OCI-LY3 (cell line): Measurements from ENCODE around the gene PTPN12.

ENCODE experiments used
- H2AFZ ChIP-seq: fragments of 200-600, 300-600 bp; shearing (Covaris generic); 2 replicates; pipeline ENCODE4 v1.6.0; 2014; ENCODE audit warnings: antibody characterized with exemption, low read depth, low read length
- H3K27ac ChIP-seq: fragments of 200-600, 300-600 bp; sonication (generic); 2 replicates; pipeline ENCODE4 v1.5.1; 2014; ENCODE audit warnings: mild to moderate bottlenecking, low read length, moderate library complexity, mixed read lengths
- H3K27me3 ChIP-seq: fragments of 200-600, 300-600 bp; sonication (generic); 2 replicates; pipeline ENCODE4 v1.6.1; 2014; ENCODE audit warnings: low read depth, low read length, mixed read lengths
- H3K36me3 ChIP-seq: fragments of 200-600, 300-600 bp; sonication (generic); replicated peaks from 2 replicates; pipeline ENCODE3; 2014; ENCODE audit warnings: low read depth, low read length, mixed read lengths
- H3K4me1 ChIP-seq: fragments of 300-600, 200-600 bp; sonication (generic); 2 replicates; pipeline ENCODE4 v1.6.1; 2014; ENCODE audit warnings: low read length, mixed read lengths
- H3K4me2 ChIP-seq: fragments of 200-600, 300-600 bp; sonication (generic); 2 replicates; pipeline ENCODE4 v1.6.1; 2014; ENCODE audit warnings: low read length, mixed read lengths
- H3K4me3 ChIP-seq: fragments of 300-600, 200-600 bp; sonication (generic); 2 replicates; pipeline ENCODE4 v1.5.1; 2014; ENCODE audit warnings: antibody characterized with exemption, mild to moderate bottlenecking, low read length, moderate library complexity
- H3K79me2 ChIP-seq: fragments of 300-600, 200-600 bp; shearing (Covaris generic); 2 replicates; pipeline ENCODE4 v1.6.1; 2014; ENCODE audit warnings: mild to moderate bottlenecking, low read length, mixed read lengths
- H3K9ac ChIP-seq: fragments of 300-600, 200-600 bp; shearing (Covaris generic); 2 replicates; pipeline ENCODE4 v1.6.0; 2014; ENCODE audit warnings: mild to moderate bottlenecking, low read length, moderate library complexity
- H3K9me3 ChIP-seq: fragments of 200-600, 300-600 bp; shearing (Covaris generic); 2 replicates; pipeline ENCODE4 v1.6.1; 2014; ENCODE audit warnings: low read length, mixed read lengths; ENCODE audit not compliant: insufficient read depth
- H4K20me1 ChIP-seq: fragments of 200-600, 300-600 bp; sonication (generic); 2 replicates; pipeline ENCODE4 v1.6.1; 2016; ENCODE audit warnings: low read length, mixed read lengths; ENCODE audit not compliant: insufficient read depth
- EZH2phosphoT487 ChIP-seq: fragments of 200-600 bp; shearing (Covaris generic); IDR thresholded peaks from 2 replicates; pipeline ENCODE4 v1.6.1; 2018; ENCODE audit warnings: antibody characterized with exemption, mixed run types, low read depth
- TF ChIP-seq, protein P1 (sequence below): fragments of 200-600, 300-600 bp; sonication (generic); IDR thresholded peaks from 2 replicates; pipeline ENCODE4 v1.5.1; 2014; ENCODE audit warnings: antibody characterized with exemption, low read length, low read depth

Gene PTPN12

GRCh38 chr7:77665161-77665560 is 128.1 kb downstream of the PTPN12 start:
- H3K79me2 ChIP-seq = no peaks in the 10 kb centered on the region
- H3K9me3 ChIP-seq = no peaks in the 10 kb centered on the region
- no peak overlapping the region for H3K27ac ChIP-seq
- H3K9ac ChIP-seq = no peak overlapping the region
- H2AFZ ChIP-seq = no peak overlapping the region
- H4K20me1 ChIP-seq = no peaks in the 10 kb centered on the region
- H3K4me3 ChIP-seq = no peak overlapping the region
- no peaks in the 10 kb centered on the region for H3K4me1 ChIP-seq
- H3K4me2 ChIP-seq = no peak overlapping the region
- TF ChIP-seq, protein P1, sequence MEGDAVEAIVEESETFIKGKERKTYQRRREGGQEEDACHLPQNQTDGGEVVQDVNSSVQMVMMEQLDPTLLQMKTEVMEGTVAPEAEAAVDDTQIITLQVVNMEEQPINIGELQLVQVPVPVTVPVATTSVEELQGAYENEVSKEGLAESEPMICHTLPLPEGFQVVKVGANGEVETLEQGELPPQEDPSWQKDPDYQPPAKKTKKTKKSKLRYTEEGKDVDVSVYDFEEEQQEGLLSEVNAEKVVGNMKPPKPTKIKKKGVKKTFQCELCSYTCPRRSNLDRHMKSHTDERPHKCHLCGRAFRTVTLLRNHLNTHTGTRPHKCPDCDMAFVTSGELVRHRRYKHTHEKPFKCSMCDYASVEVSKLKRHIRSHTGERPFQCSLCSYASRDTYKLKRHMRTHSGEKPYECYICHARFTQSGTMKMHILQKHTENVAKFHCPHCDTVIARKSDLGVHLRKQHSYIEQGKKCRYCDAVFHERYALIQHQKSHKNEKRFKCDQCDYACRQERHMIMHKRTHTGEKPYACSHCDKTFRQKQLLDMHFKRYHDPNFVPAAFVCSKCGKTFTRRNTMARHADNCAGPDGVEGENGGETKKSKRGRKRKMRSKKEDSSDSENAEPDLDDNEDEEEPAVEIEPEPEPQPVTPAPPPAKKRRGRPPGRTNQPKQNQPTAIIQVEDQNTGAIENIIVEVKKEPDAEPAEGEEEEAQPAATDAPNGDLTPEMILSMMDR = no peak
- TF ChIP-seq EZH2phosphoT487 = no peak
- H3K27me3 ChIP-seq = no peaks in the 10 kb centered on the region
- no peaks in the 10 kb centered on the region for H3K36me3 ChIP-seq

- Histone ChIP-seq H3K36me3 (no peaks in the 10 kb centered on the region), H3K9ac (no peak overlapping the region), H4K20me1 (no peaks in the 10 kb centered on the region), H3K4me2 (no peak overlapping the region), H3K27ac (no peak overlapping the region), H3K27me3 (no peaks in the 10 kb centered on the region), H3K4me1 (no peaks in the 10 kb centered on the region), H3K9me3 (no peaks in the 10 kb centered on the region), H3K4me3 (no peak overlapping the region), H2AFZ (no peak overlapping the region), H3K79me2 (no peaks in the 10 kb centered on the region)
- no peak for TF ChIP-seq EZH2phosphoT487
- TF ChIP-seq, protein P1 = no peak
Measured at GRCh38 chr7:77667459-77668086, 130.5 kb downstream of the PTPN12 start.

GRCh38 chr7:77674878-77675277 is 137.8 kb downstream of the PTPN12 start:
- H3K79me2 ChIP-seq = no peaks in the 10 kb centered on the region
- no peak overlapping the region for H3K27ac ChIP-seq
- no peak overlapping the region for H3K9ac ChIP-seq
- no peaks in the 10 kb centered on the region for H3K4me1 ChIP-seq
- H4K20me1 ChIP-seq = no peaks in the 10 kb centered on the region
- no peak overlapping the region for H2AFZ ChIP-seq
- H3K4me3 ChIP-seq = no peak overlapping the region
- no peaks in the 10 kb centered on the region for H3K36me3 ChIP-seq
- H3K27me3 ChIP-seq = no peaks in the 10 kb centered on the region
- TF ChIP-seq, protein P1 = no peak
- no peak for TF ChIP-seq EZH2phosphoT487
- H3K4me2 ChIP-seq = no peak overlapping the region
- no peaks in the 10 kb centered on the region for H3K9me3 ChIP-seq

- Histone ChIP-seq H3K27me3 (no peaks in the 10 kb centered on the region), H3K4me1 (no peaks in the 10 kb centered on the region), H3K4me2 (no peak overlapping the region), H2AFZ (no peak overlapping the region), H3K9me3 (no peaks in the 10 kb centered on the region), H3K4me3 (no peak overlapping the region), H3K36me3 (peaks cover 4% of the 10 kb centered on the region), H4K20me1 (no peaks in the 10 kb centered on the region), H3K79me2 (no peaks in the 10 kb centered on the region), H3K27ac (no peak overlapping the region), H3K9ac (no peak overlapping the region)
- no peak for TF ChIP-seq EZH2phosphoT487
- TF ChIP-seq, protein P1 = no peak
Measured at GRCh38 chr7:77679608-77680007, 142.5 kb downstream of the PTPN12 start.
